DOHH2 (cell line): Measurements from ENCODE around the gene BBOF1.

Experiments
- H3F3A ChIP-seq: fragments of 200-600 bp; sonication (generic), shearing (Covaris generic); 2 replicates; pipeline ENCODE4 v1.6.0; 2016; ENCODE audit warnings: antibody characterized with exemption, mild to moderate bottlenecking; ENCODE audit not compliant: control insufficient read depth, insufficient read depth
- H3K27ac ChIP-seq: fragments of 200-600 bp; sonication (generic); 2 replicates; pipeline ENCODE4 v1.5.1; 2014; ENCODE audit warnings: low read depth, mild to moderate bottlenecking, low read length, moderate library complexity
- H3K27me3 ChIP-seq: fragments of 200-600 bp; sonication (generic); 2 replicates; pipeline ENCODE4 v1.6.1; 2014; ENCODE audit warnings: mild to moderate bottlenecking, low read length, mixed read lengths; ENCODE audit not compliant: control insufficient read depth
- H3K36me3 ChIP-seq: fragments of 200-600 bp; sonication (generic); 2 replicates; pipeline ENCODE4 v1.6.1; 2014; ENCODE audit warnings: mild to moderate bottlenecking, low read length, moderate library complexity, mixed read lengths; ENCODE audit not compliant: control insufficient read depth
- H3K4me1 ChIP-seq: fragments of 200-600 bp; sonication (generic); 2 replicates; pipeline ENCODE4 v1.6.1; 2014; ENCODE audit warnings: mild to moderate bottlenecking, low read length, mixed read lengths; ENCODE audit not compliant: control insufficient read depth
- H3K4me2 ChIP-seq: fragments of 200-600 bp; sonication (generic); 2 replicates; pipeline ENCODE4 v1.6.0; 2014; ENCODE audit warnings: mild to moderate bottlenecking, low read length, moderate library complexity
- H3K4me3 ChIP-seq: fragments of 200-600 bp; sonication (generic); 2 replicates; pipeline ENCODE4 v1.5.1; 2014; ENCODE audit warnings: mild to moderate bottlenecking, low read length, mixed read lengths
- H3K79me2 ChIP-seq: fragments of 200-600 bp; sonication (generic); 2 replicates; pipeline ENCODE4 v1.6.1; 2014; ENCODE audit warnings: mild to moderate bottlenecking, low read length, mixed read lengths; ENCODE audit not compliant: control insufficient read depth
- H3K9me2 ChIP-seq: fragments of 200-600 bp; sonication (generic); replicated peaks from 2 replicates; pipeline ENCODE4 v1.6.1; 2014; ENCODE audit warnings: mild to moderate bottlenecking, low read length, mixed read lengths; ENCODE audit not compliant: control insufficient read depth
- H3K9me3 ChIP-seq: fragments of 200-600 bp; sonication (generic); 2 replicates; pipeline ENCODE4 v1.6.1; 2014; ENCODE audit warnings: antibody characterized with exemption, low read length, mixed read lengths; ENCODE audit not compliant: control insufficient read depth, insufficient read depth
- H4K20me1 ChIP-seq: fragments of 200-600 bp; sonication (generic); 2 replicates; pipeline ENCODE4 v1.6.0; 2014; ENCODE audit warnings: low read depth, mild to moderate bottlenecking, antibody characterized with exemption, low read length, moderate library complexity; ENCODE audit not compliant: control insufficient read depth, insufficient read depth
- EZH2phosphoT487 ChIP-seq: fragments of 200-600 bp; sonication (generic); IDR thresholded peaks from 2 replicates; pipeline ENCODE4 v1.6.1; 2017; ENCODE audit warnings: borderline replicate concordance, mild to moderate bottlenecking, antibody characterized with exemption, low read length, moderate library complexity, mixed read lengths
- TF ChIP-seq, protein P1 (sequence below): fragments of 200-600 bp; sonication (generic); IDR thresholded peaks from one replicate; pipeline ENCODE4 v1.5.1; 2014; ENCODE audit warnings: antibody characterized with exemption, mild to moderate bottlenecking, low read depth, low read length; ENCODE audit not compliant: poor library complexity, severe bottlenecking

BBOF1 gene

DNA sequence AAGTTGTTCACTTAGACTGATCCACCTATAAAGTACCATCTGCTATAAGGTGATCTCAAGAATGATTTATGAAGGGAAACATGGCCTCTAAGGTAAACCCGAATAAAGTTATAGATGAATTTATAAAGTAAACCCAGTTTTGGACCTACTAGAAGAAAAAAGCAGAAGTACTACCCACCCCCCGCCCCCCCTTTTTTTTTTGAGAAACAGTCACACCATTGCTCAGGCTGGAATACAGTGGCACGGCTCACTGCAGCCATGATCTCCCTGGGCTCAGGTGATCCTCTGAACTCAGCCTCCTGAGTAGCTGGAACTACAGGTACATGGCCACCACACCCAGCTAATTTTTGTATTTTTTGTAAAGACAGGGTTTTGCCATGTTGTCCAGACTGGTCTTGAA lies 4.0 kb upstream of the BBOF1 start:
- Histone ChIP-seq H3K9me2 (no peaks in the 10 kb centered on the region), H3K27me3 (no peaks in the 10 kb centered on the region), H3K4me1 (peaks cover 10% of the 10 kb centered on the region), H3F3A (peaks cover 7% of the 10 kb centered on the region; the same call in 1 of the 2 replicates), H3K4me2 (no peak overlapping the region), H3K79me2 (peaks cover 10% of the 10 kb centered on the region), H3K4me3 (no peak overlapping the region), H3K9me3 (no peaks in the 10 kb centered on the region), H4K20me1 (no peaks in the 10 kb centered on the region), H3K27ac (no peak overlapping the region), H3K36me3 (peaks cover 39% of the 10 kb centered on the region)
- TF ChIP-seq EZH2phosphoT487 = no peak
- TF ChIP-seq, protein P1, sequence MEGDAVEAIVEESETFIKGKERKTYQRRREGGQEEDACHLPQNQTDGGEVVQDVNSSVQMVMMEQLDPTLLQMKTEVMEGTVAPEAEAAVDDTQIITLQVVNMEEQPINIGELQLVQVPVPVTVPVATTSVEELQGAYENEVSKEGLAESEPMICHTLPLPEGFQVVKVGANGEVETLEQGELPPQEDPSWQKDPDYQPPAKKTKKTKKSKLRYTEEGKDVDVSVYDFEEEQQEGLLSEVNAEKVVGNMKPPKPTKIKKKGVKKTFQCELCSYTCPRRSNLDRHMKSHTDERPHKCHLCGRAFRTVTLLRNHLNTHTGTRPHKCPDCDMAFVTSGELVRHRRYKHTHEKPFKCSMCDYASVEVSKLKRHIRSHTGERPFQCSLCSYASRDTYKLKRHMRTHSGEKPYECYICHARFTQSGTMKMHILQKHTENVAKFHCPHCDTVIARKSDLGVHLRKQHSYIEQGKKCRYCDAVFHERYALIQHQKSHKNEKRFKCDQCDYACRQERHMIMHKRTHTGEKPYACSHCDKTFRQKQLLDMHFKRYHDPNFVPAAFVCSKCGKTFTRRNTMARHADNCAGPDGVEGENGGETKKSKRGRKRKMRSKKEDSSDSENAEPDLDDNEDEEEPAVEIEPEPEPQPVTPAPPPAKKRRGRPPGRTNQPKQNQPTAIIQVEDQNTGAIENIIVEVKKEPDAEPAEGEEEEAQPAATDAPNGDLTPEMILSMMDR = no peak

DNA sequence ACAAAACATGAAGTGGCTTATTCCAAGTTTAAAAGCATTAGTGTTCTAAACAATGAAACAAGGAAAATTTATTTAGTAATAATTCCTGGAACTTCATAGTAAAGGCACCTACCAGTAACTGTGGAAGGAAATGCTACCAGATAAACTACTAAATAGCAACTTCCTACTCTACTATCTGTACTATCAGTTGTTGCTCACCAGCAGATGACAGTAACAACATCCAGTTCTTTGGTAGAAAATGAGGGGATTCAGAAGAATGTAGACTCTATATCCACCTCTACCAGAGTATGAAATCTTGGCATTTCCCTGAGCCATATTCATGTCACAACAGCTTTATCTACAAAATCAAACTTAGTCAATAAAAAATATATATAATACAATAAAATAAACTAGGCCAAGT lies 3.2 kb upstream of the BBOF1 start:
- H3K27ac ChIP-seq = no peak overlapping the region
- H3K27me3 ChIP-seq = no peaks in the 10 kb centered on the region
- TF ChIP-seq, protein P1 = no peak
- no peak for TF ChIP-seq EZH2phosphoT487
- H3K4me1 ChIP-seq = peaks cover 10% of the 10 kb centered on the region
- peaks cover 33% of the 10 kb centered on the region for H3K36me3 ChIP-seq
- H3K9me3 ChIP-seq = no peaks in the 10 kb centered on the region
- no peak overlapping the region for H3K4me2 ChIP-seq
- H3K4me3 ChIP-seq = no peak overlapping the region
- H3K9me2 ChIP-seq = no peaks in the 10 kb centered on the region
- H3F3A ChIP-seq = peaks cover 3% of the 10 kb centered on the region; the same call in 1 of the 2 replicates
- peaks cover 10% of the 10 kb centered on the region for H3K79me2 ChIP-seq
- no peaks in the 10 kb centered on the region for H4K20me1 ChIP-seq

DNA sequence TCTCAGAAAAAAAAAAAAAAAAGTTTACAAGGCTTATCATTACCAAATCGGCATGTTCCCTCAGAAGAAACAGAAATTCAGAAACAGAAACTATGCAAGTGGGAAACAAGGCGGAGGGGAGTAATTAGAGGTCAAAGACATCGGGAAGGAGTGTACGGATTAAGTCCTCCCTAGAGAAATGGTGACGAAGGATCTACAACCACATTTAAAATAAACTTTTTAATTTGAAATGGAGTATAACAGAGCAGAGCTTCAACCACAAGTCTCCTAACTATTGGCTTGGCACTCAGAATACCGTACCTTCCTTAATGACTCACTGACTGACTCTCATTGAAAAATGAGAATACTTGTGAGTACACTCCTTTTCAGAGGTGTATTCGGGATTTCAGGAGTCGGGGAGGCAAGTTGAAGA lies 969 bp upstream of the BBOF1 start:
- peaks cover 10% of the 10 kb centered on the region for H3K79me2 ChIP-seq

More for the DNA sequence above, 969 bp upstream of the BBOF1 start:
- TF ChIP-seq, protein P1 = no peak
- TF ChIP-seq EZH2phosphoT487 = no peak
- no peaks in the 10 kb centered on the region for H3K9me2 ChIP-seq
- peak overlapping the region; percentile 69 for H3K4me2 ChIP-seq
- H3K9me3 ChIP-seq = no peaks in the 10 kb centered on the region
- H3K4me1 ChIP-seq = peaks cover 10% of the 10 kb centered on the region
- no peaks in the 10 kb centered on the region for H4K20me1 ChIP-seq
- H3K27me3 ChIP-seq = no peaks in the 10 kb centered on the region
- H3K36me3 ChIP-seq = peaks cover 18% of the 10 kb centered on the region
- peak overlapping the region; percentile 67 for H3K27ac ChIP-seq
- peaks cover 3% of the 10 kb centered on the region; the same call in 1 of the 2 replicates for H3F3A ChIP-seq
- peak overlapping the region; percentile 100 for H3K4me3 ChIP-seq
